Measurements from ENCODE around the gene BCO2. TPM values are rescaled to one million over a fixed set of nuclear protein-coding genes. Genes with fewer than 3 reads are reported as not detected.

The BCO2 gene
- total and polyA plus RNA-seq, 10 of the 15 experiments (the other 5 are each of a cell fraction or from before 2014, with no cell fraction given), result 0.29 to 1.0 (median 0.57) TPM

- no peak for ATAC-seq
- Histone ChIP-seq H4K20me1 (ENCODE audit: control insufficient read depth, insufficient read depth) (no peaks in the 10 kb centered on the region), H3K4me3 (no peak overlapping the region), H3K4me2 (ENCODE audit: control insufficient read depth, insufficient read depth) (no peak overlapping the region), H3K36me3 (ENCODE audit: control insufficient read depth in 2 of 2, insufficient read depth in 2 of 2, low read length in 1 of 2) (no peaks in the 10 kb centered on the region), H3K9me3 (replicated peaks; ENCODE audit: control insufficient read depth, insufficient read depth, low read length) (no peaks in the 10 kb centered on the region), H3K79me2 (ENCODE audit: control insufficient read depth, insufficient read depth, low read length) (no peaks in the 10 kb centered on the region), H3K9ac (ENCODE audit: control insufficient read depth, insufficient read depth, low read length) (no peak overlapping the region), H2AFZ (ENCODE audit: control insufficient read depth, low read depth, low read length) (no peak overlapping the region), H3K27ac (ENCODE audit: control insufficient read depth, insufficient read depth) (no peak overlapping the region), H3K4me1 (ENCODE audit: control insufficient read depth, insufficient read depth, low read length) (peaks cover 8% of the 10 kb centered on the region), H3K27me3 (replicated peaks in 1 of 2; ENCODE audit: control insufficient read depth in 2 of 2, insufficient read depth in 2 of 2, low read length in 1 of 2) (no peaks in the 10 kb centered on the region)
- BruUV-seq (replicated peaks), result no TSS peak
- ChIA-PET SMC1A (ENCODE audit: uncharacterized antibody, unreplicated experiment) (no interaction called here), POLR2A (no interaction called here), CTCF (no interaction called here), RAD21 (ENCODE audit: unreplicated experiment) (no interaction called here)
- TF ChIP-seq, protein P1, sequence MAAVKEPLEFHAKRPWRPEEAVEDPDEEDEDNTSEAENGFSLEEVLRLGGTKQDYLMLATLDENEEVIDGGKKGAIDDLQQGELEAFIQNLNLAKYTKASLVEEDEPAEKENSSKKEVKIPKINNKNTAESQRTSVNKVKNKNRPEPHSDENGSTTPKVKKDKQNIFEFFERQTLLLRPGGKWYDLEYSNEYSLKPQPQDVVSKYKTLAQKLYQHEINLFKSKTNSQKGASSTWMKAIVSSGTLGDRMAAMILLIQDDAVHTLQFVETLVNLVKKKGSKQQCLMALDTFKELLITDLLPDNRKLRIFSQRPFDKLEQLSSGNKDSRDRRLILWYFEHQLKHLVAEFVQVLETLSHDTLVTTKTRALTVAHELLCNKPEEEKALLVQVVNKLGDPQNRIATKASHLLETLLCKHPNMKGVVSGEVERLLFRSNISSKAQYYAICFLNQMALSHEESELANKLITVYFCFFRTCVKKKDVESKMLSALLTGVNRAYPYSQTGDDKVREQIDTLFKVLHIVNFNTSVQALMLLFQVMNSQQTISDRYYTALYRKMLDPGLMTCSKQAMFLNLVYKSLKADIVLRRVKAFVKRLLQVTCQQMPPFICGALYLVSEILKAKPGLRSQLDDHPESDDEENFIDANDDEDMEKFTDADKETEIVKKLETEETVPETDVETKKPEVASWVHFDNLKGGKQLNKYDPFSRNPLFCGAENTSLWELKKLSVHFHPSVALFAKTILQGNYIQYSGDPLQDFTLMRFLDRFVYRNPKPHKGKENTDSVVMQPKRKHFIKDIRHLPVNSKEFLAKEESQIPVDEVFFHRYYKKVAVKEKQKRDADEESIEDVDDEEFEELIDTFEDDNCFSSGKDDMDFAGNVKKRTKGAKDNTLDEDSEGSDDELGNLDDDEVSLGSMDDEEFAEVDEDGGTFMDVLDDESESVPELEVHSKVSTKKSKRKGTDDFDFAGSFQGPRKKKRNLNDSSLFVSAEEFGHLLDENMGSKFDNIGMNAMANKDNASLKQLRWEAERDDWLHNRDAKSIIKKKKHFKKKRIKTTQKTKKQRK (IDR thresholded peaks at IDR 0.05; ENCODE audit: low read depth, low read length), result no peak
- TF ChIP-seq JUNB (IDR thresholded peaks at IDR 0.05) (no peak), BHLHE40 (IDR thresholded peaks at IDR 0.05; ENCODE audit: borderline replicate concordance in 1 of 2, low read depth in 2 of 2, low read length in 1 of 2) (no peak), TBL1XR1 (IDR thresholded peaks at IDR 0.05; ENCODE audit: low read depth, low read length) (no peak), ZNF384 (IDR thresholded peaks at IDR 0.05; ENCODE audit: borderline replicate concordance, low read depth, low read length) (no peak), GABPA (IDR thresholded peaks at IDR 0.05; ENCODE audit: low read depth) (no peak), LARP7 (IDR thresholded peaks at IDR 0.05) (no peak), SPI1 (IDR thresholded peaks at IDR 0.05; ENCODE audit: borderline replicate concordance, insufficient read depth, low read depth, low read length) (peak; percentile 37; the same call in 1 of the 2 replicates)
- no peak for FAIRE-seq
- WGBS (ENCODE audit: insufficient coverage, insufficient replicate concordance, low lambda C conversion rate, missing lambda C conversion rate), result 0% methylated on average over 1 of the region's 1 CpG
- no peak for DNase-seq (ENCODE audit: low read depth, low spot score)
- intact Hi-C loops (cut with micrococcal nuclease; ENCODE audit: unreplicated experiment), result no loop called here
- in situ Hi-C loops (cut with MboI), result no loop called here
Measured at GRCh38 chr11:112182867-112183266, 7.6 kb downstream of the BCO2 start.

All from GM12878 (cell line).